ENCODE results near the gene MAB21L4.
A peak's percentile ranks its signal among the peaks of the same experiment; 100 is the strongest.
"Not testable (repeated sequence)": the region's sequence is repeated elsewhere in the genome, so short reads cannot be mapped to it uniquely, and the experiment has no call there.

Gene MAB21L4

GRCh38 chr2:240857039-240858008, 38.6 kb downstream of the MAB21L4 start:
- no peak for DNase-seq

GRCh38 chr2:240856151-240856980, 39.6 kb downstream of the MAB21L4 start:
- DNase-seq = no peak

DNA sequence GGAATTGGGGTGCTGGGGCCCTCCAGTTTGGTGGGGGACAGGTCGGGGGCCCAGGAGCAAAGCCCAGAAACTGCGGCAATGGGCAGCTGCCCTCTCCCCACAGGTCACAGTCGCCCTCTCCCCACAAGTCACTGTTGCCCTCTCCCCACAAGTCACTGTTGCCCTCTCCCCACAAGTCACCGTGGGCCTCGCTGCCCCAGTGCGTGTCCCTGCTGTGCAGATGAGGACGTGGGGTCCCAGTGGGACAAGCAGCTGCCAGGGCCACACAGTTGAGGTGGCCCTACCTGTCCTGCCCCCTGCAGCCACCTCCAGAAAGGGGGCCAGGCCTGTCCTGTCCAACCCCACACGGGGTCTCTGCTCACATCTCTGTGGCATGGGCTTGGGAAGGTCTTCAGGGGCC, 40.3 kb downstream of the MAB21L4 start:
- DNase-seq = no peak

GRCh38 chr2:240852671-240853314, 43.2 kb downstream of the MAB21L4 start:
- DNase-seq = no peak

DNA sequence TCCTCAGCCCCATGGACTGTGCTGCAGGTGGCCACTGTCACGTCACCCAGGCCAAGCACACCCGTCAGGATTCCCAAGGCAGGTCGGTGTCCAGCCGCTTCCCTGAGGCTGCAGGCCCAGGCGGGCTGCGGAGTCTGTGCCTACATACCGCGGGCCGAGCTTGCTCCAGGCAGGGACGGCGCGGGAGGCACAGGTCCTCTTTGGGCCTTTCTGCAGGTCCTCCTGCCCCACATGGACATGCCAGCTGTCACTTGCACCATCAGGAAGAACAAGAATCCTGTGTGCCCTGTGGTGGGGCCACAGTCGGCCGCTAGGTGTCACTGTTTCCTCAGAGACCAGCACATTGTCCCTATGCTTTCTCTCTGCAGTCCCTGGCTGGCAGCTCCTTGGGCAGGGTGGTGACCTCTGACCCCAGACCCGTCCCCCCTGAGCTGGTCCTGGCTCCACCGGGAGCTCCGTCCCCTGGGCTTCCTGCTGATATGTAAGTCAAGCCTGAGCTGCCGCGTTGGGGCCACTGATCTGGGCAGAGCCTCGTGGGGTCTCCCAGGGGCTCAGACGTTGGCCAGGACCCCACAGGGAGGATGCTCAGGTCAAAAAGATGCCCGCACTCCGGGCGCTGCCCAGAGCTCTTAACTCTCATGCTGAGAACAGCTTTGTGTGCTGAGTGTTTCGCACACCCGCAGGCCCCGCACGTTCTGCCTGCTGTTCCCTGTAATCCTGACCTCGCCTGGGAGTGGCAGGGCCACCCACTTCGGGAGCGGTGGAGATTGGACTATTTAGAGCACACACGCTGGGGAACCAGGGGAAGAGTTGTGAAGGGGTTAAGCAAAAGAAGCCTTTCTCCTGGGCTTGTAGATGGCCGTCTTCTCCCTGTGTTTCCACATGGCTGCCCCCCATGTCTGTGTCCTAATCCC, 44.6 kb downstream of the MAB21L4 start:
- DNase-seq = peak; percentile 67

GRCh38 chr2:240850756-240851077, 45.2 kb downstream of the MAB21L4 start:
- no peak for DNase-seq

- no peak for DNase-seq
These were observed 45.9 kb downstream of the MAB21L4 start for GRCh38 chr2:240850026-240850425.

- no peak for DNase-seq
These were observed 46.9 kb downstream of the MAB21L4 start for GRCh38 chr2:240848900-240849680.

DNA sequence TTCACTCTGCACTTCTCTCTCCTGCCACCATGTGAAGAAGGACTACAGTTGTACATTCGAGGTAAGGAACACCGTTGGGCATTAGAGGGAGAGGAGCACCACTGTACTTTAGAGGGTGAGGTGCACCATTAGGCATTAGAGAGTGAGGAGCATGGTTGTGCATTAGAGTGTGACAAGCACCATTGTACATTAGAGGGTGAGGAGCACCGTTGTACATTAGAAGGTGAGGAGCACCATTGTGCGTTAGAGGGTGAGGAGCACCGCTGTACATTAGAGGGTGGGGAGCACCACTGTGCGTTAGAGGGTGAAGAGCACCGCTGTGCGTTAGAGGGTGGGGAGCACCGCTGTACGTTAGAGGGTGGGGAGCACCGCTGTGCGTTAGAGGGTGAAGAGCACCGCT, 48.1 kb downstream of the MAB21L4 start:
- no peak for DNase-seq

DNA sequence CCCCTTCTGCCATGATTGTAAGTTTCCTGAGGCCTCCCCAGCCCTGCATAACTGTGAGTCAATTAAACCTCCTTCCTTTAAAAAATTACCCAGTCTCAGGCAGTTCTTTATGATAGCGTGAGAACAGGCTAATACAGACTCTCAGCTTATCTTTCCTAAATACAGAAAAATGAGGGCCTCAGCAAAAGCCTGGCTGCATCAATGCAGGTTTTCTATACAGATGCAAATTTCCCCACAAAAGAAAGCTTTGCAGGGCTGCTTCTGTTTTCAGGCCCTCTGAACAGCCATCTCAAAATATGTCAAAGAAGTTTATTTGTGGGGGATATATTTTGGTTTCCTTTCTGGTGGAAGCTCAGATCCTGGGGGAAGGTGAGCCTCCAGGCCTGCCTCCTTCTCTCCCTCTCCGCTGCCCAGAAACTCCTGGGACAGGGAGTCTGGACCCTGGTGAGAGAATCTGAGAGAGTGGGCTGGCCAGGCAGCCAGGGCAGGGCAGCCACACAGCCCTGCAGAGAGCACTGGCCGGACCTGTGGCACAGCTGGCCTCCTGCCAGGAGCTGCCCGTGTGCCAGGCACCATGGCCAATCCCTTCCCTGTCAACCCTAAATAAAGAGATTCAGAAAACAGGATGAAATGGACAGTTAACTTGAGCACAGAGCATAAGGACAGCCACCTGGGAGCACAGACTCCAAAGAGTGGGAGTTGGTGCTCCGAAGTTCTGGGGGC, 48.9 kb downstream of the MAB21L4 start:
- DNase-seq = no peak

DNA sequence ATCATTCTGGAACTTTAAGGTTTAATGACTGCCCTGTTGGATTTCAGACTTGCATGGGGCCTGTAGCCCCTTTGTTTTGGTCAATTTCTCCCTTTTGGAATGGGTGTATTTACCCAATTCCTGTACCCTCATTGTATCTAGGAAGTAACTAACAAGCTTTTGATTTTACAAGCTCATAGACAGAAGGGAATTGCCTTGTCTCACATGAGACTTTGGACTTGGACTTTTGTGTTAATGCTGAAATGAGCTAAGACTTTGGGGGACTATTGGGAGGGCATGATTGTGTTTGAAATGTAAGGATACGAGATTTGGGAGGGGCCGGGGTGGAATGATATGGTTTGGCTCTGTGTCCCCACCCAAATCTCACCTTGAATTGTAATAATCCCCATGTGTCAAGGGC, 49.6 kb downstream of the MAB21L4 start:
- DNase-seq = not testable (repeated sequence)

DNA sequence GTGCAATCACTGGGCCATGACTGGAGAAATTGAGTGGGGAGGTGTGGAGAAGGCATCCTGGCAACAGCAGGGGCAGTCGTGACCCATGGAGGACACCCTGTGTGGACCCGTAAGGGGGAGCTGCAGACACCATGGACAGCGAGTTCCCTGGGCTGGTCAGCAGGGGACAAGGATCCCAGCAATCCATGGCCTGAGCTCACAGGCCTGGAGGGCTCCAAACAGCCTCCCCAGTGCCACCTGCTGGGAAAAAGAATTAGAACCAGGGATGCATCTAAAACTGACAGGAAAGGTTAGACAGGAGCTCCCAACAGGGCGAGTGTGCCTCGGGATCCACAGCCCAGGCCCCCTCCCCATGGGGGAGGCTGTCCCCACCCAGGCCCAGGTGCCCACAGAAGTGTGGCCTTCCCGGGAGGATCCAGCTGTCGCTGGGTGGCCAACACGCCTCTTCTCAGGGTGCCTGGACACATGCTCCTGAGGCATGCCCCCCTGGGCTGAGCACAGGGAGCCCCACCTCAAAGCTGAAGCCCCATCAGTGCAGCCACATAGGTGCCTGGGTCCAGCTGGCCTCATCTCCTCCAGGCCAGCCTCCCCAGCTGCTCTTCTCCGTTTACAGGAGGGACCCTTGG, 55.4 kb downstream of the MAB21L4 start:
- DNase-seq = no peak

- DNase-seq = no peak
These were observed 56.5 kb downstream of the MAB21L4 start for GRCh38 chr2:240839152-240840143.

DNA sequence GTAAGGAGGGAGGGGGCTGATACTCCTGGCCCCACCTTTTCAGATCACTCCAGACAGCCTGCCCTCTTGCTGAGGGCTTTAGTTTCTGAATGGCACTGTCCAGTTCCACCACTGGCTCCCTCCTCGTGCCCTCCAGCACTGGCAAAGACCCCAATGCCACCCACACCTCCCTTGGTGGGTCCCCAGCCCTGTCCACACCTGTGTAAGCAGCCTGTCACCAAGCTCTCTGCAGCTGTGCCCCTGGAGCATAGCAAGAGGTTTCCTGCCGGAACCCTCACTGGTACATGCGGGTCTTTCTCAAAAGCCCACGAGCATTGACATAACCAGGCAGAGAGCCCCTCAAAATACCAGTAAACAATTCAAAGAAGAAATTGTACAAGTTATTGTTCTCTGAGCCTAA, 58.3 kb downstream of the MAB21L4 start:
- no peak for DNase-seq

DNA sequence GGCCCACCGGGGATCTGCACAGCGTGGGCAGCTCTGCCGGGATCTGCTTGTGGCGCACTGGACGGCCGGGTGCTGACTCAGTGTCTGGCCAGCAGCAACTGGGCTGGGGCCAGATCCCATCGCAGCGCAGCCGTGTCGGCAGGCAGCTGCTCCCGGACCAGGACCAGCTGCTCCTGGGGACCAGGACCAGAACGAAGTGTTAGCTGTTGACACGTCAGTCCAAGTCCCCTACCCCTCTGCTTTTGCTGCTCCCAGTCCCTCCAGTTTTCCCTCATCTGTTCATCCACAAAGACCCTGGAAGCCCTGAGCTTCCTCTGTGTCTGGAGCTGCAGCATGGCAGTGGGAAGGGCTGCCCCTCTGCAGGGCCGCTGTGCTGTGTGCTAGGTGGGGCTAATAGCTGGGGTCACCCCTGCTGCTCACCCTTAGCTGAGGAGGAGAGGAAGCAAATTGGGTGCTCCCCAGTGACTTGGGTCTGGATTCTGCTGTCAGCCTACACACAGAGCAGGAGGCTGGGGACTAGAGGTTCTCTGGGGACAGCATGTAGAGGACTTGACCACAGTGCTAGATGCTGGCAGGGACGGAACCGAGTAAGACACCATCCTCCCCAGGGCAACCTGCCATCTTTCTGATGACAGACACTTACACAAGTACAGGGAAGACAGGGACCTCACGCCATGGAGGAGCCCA, 59.0 kb downstream of the MAB21L4 start:
- no peak for DNase-seq

Measured in central memory CD4-positive, alpha-beta T cell (primary cell).